ENCODE data around the gene RPP25L.

RPP25L gene

DNA sequence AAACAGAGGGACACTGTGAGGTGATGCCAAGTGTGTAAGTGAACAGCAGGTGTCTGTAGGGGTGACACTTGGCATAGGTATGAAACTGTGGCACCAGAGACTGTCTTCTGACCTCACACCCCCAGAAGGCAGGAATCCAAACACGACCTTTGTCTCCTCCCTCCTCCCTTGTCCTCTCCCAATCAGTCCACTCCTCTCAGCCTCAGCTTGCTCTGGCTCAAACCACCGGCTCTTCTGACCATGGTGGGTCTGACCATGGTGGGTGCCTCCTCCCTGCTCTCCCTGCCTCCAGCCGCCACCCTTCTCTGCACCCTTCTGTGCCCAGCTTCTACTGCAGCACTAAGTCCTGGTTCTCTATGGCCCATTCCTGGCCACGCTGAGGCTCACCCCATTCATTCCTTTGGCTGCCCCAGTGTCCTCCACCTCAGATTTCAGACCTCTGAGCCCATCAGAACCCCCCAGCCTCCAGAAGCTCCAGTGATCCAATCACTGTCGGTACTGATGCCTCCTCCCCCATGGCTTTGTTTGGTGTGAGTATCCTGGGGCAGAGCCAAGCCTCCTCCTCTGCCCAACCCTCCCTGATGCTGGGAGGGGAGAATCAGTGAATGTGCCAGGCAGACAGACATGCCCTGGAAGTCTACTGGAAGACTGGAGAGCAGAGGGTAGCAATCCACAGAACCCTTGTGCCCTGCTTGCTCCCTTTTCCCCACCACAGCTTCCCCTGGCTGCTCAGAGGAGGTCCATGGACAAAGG lies 18.7 kb upstream of the RPP25L start:
- no peak overlapping the region for H3K4me3 ChIP-seq (replicated peaks; ENCODE audit: low read depth, low read length)
- TF ChIP-seq CTCF (IDR thresholded peaks at IDR 0.05; ENCODE audit: low read depth, low read length, missing control alignments): no peak
- no peak for DNase-seq (ENCODE audit: extremely low read depth, low read depth)

DNA sequence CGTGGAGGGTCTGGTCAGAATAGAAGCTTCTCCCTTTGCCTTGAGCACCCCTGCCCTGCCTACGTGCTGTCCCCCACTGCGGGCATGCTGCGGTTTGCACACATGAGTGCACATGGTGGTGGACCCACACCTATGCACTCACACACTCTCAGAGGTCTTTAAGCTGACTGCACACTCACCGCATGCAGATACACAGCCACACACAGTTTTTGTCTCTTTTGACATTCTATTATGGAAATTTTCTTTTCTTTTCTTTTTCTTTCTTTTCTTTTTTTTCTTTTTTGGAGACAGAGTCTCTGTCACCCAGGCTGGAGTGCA lies 17.6 kb upstream of the RPP25L start:
- DNase-seq (ENCODE audit: extremely low read depth, low read depth): no peak
- no peak for TF ChIP-seq CTCF (IDR thresholded peaks at IDR 0.05; ENCODE audit: low read depth, low read length, missing control alignments)
- H3K4me3 ChIP-seq (replicated peaks; ENCODE audit: low read depth, low read length): no peak overlapping the region

DNA sequence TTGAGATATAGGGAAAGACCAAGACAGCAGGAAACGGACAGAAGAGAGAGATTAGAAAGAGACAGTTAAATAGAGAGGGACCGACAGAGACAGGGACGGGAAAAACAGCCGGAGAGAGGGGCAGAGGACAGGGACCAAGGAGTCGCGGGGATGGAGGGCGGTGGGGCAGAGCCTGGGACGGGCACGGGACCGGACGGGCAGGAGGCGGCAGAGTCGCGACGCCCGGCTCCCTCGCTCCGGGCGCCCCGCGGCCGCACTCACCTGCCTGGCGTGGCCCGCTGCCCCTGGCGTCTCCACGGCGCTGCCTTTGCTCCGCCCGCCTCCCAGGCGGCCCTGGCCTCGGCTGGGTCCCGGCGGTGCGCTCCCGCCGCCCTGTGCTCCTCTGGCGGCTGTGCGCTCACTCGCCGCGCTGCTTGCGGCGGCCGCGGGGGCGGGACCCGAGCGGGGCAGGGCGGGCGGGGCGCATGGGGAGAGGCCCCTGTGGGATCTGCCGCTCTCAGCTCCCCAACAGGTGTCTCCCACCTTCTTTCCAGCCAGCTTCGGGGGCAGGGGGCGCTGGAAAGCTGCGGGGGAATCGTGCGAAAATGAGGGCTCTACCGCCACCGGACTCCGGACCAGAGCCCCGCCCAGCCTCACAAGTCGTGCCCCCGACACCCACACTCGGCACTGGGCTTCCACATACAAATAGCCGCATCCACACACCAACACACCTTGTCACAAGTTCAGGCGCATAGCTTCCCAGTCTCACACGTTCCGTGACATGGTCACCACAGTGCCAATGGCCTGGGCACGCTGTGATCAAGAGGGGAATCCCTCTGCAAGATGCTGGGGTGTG lies 17.0 kb upstream of the RPP25L start, which contains the start of gene ARID3C:
Gene ARID3C (minus strand): TSS at position 411 of the 835 bp plus-strand sequence. CDS start 1,052 bp downstream, outside the sequence.
- H3K4me3 ChIP-seq (replicated peaks; ENCODE audit: low read depth, low read length): 0 out of 2 replicates have a peak within 1 kb of the TSS, but pooled peaks have one; percentile 14
- DNase-seq (ENCODE audit: extremely low read depth, low read depth): no peak
- TF ChIP-seq CTCF (IDR thresholded peaks at IDR 0.05; ENCODE audit: low read depth, low read length, missing control alignments): no peak

GRCh38 chr9:34627716-34628655 lies 16.1 kb upstream of the RPP25L start:
- TF ChIP-seq CTCF (IDR thresholded peaks at IDR 0.05; ENCODE audit: low read depth, low read length, missing control alignments): no peak
- no peak overlapping the region for H3K4me3 ChIP-seq (replicated peaks; ENCODE audit: low read depth, low read length)
- no peak for DNase-seq (ENCODE audit: extremely low read depth, low read depth)

GRCh38 chr9:34625186-34625486 lies 13.2 kb upstream of the RPP25L start:
- DNase-seq (ENCODE audit: extremely low read depth, low read depth): no peak
- TF ChIP-seq CTCF (IDR thresholded peaks at IDR 0.05; ENCODE audit: low read depth, low read length, missing control alignments): no peak
- H3K4me3 ChIP-seq (replicated peaks; ENCODE audit: low read depth, low read length): no peak overlapping the region

- no peak overlapping the region for H3K4me3 ChIP-seq (replicated peaks; ENCODE audit: low read depth, low read length)
Observed at GRCh38 chr9:34624475-34625185, 12.7 kb upstream of the RPP25L start.

More at GRCh38 chr9:34624475-34625185, 12.7 kb upstream of the RPP25L start:
- DNase-seq (ENCODE audit: extremely low read depth, low read depth): no peak
- TF ChIP-seq CTCF (IDR thresholded peaks at IDR 0.05; ENCODE audit: low read depth, low read length, missing control alignments): no peak
